DLD1 (cell line): Measurements from ENCODE around the gene MAPK10.

ENCODE experiments used
- in situ Hi-C: cut with HindIII; loops from 2 replicates; pipeline ENCODE4 v1.10.0; 2017; ENCODE audit warnings: low sequenced_read_pairs

MAPK10 gene

GRCh38 chr4:86359944-86360478, at the start of gene MAPK10:
Gene MAPK10, minus strand, starts transcription at chr4:86360053.
- in situ Hi-C loops: no loop called here

GRCh38 chr4:86403575-86403974, 43.7 kb upstream of the MAPK10 start:
- in situ Hi-C loops: no loop called here

- in situ Hi-C loops: no loop called here
Measured at GRCh38 chr4:86401826-86402225, 42.0 kb upstream of the MAPK10 start.

- in situ Hi-C loops: no loop called here
Measured at GRCh38 chr4:86400216-86400615, 40.4 kb upstream of the MAPK10 start.

GRCh38 chr4:86398187-86398586, 38.3 kb upstream of the MAPK10 start:
- in situ Hi-C loops: no loop called here

GRCh38 chr4:86393749-86394148, 33.9 kb upstream of the MAPK10 start:
- in situ Hi-C loops: no loop called here

- in situ Hi-C loops: no loop called here
Measured at GRCh38 chr4:86389664-86390063, 29.8 kb upstream of the MAPK10 start.

GRCh38 chr4:86388252-86388651, 28.4 kb upstream of the MAPK10 start:
- in situ Hi-C loops: no loop called here

GRCh38 chr4:86386817-86387415, 27.1 kb upstream of the MAPK10 start:
- in situ Hi-C loops: no loop called here

GRCh38 chr4:86386201-86386600, 26.3 kb upstream of the MAPK10 start:
- in situ Hi-C loops: no loop called here

- in situ Hi-C loops: no loop called here
Measured at GRCh38 chr4:86381431-86381830, 21.6 kb upstream of the MAPK10 start.

- in situ Hi-C loops: no loop called here
Measured at GRCh38 chr4:86380181-86380724, 20.4 kb upstream of the MAPK10 start.

GRCh38 chr4:86376850-86377249, 17.0 kb upstream of the MAPK10 start:
- in situ Hi-C loops: no loop called here

GRCh38 chr4:86368433-86368832, 8.6 kb upstream of the MAPK10 start:
- in situ Hi-C loops: no loop called here

- in situ Hi-C loops: no loop called here
Measured at GRCh38 chr4:86367577-86367976, 7.7 kb upstream of the MAPK10 start.

- in situ Hi-C loops: no loop called here
Measured at GRCh38 chr4:86366920-86367319, 7.1 kb upstream of the MAPK10 start.

- in situ Hi-C loops: no loop called here
Measured at GRCh38 chr4:86362510-86362909, 2.7 kb upstream of the MAPK10 start.

GRCh38 chr4:86358257-86358656, 1.6 kb downstream of the MAPK10 start:
- in situ Hi-C loops: no loop called here

- in situ Hi-C loops: no loop called here
Measured at GRCh38 chr4:86357608-86358007, 2.2 kb downstream of the MAPK10 start.

- in situ Hi-C loops: no loop called here
Measured at GRCh38 chr4:86356425-86357210, 3.2 kb downstream of the MAPK10 start.

GRCh38 chr4:86354390-86354789, 5.5 kb downstream of the MAPK10 start:
- in situ Hi-C loops: no loop called here

GRCh38 chr4:86346320-86346719, 13.5 kb downstream of the MAPK10 start:
- in situ Hi-C loops: no loop called here
